Astrocyte (in vitro differentiated cells and primary cell): Measurements from ENCODE around the gene NSMF. TPM values are rescaled to one million over a fixed set of nuclear protein-coding genes. Genes with fewer than 3 reads are reported as not detected.

ENCODE experiments used
- DNase-seq: peaks from one replicate; pipeline ENCODE4 v3.0.0-alpha.2; 2010; ENCODE audit warnings: low read depth
- FAIRE-seq: peaks from 2 replicates; lab custom pipeline; 2011; peaks lifted over from hg19 to GRCh38; lab: Jason Lieb, UNC
- H2AFZ ChIP-seq: 2 replicates; pipeline ENCODE4 v1.6.0; 2012; ENCODE audit warnings: low read depth, low read length, inconsistent platforms
- H3K27ac ChIP-seq: 2 replicates; pipeline ENCODE4 v1.5.1; 2011; ENCODE audit warnings: low read depth, low read length, inconsistent platforms
- H3K27me3 ChIP-seq: 2 replicates; pipeline ENCODE4 v1.6.0; 2011; ENCODE audit warnings: low read length, inconsistent platforms; ENCODE audit not compliant: insufficient read depth
- H3K36me3 ChIP-seq: 2 replicates; pipeline ENCODE4 v1.5.1; 2011; ENCODE audit warnings: low read length, inconsistent platforms; ENCODE audit not compliant: insufficient read depth
- H3K4me1 ChIP-seq: 2 replicates; pipeline ENCODE4 v1.5.1; 2011; ENCODE audit warnings: low read length, inconsistent platforms; ENCODE audit not compliant: insufficient read depth
- H3K4me2 ChIP-seq: 2 replicates; pipeline ENCODE4 v1.6.0; 2012; ENCODE audit warnings: low read length, inconsistent platforms
- H3K4me3 ChIP-seq: 2 replicates; pipeline ENCODE4 v1.5.1; 2011; ENCODE audit warnings: low read depth, mild to moderate bottlenecking, low read length, inconsistent platforms; ENCODE audit not compliant: insufficient read depth
- H3K79me2 ChIP-seq: 2 replicates; pipeline ENCODE4 v1.6.0; 2012; ENCODE audit warnings: mild to moderate bottlenecking, low read length, inconsistent platforms; ENCODE audit not compliant: insufficient read depth
- H3K9ac ChIP-seq: 2 replicates; pipeline ENCODE4 v1.6.0; 2012; ENCODE audit warnings: mild to moderate bottlenecking, low read length, inconsistent platforms
- H3K9me3 ChIP-seq: 2 replicates; pipeline ENCODE4 v1.5.1; 2012; ENCODE audit warnings: low read depth, mild to moderate bottlenecking, low read length, inconsistent platforms; ENCODE audit not compliant: insufficient read depth
- H4K20me1 ChIP-seq: 2 replicates; pipeline ENCODE4 v1.6.0; 2012; ENCODE audit warnings: low read length, inconsistent platforms; ENCODE audit not compliant: insufficient read depth
- H3K27ac Mint-ChIP-seq: one replicate; pipeline ENCODE4 v1.8.0; 2021; ENCODE audit warnings: mild to moderate bottlenecking, mixed read lengths; ENCODE audit not compliant: unreplicated experiment
- H3K27me3 Mint-ChIP-seq: one replicate; pipeline ENCODE4 v1.8.0; 2021; ENCODE audit warnings: low read depth, mixed read lengths; ENCODE audit not compliant: unreplicated experiment
- H3K36me3 Mint-ChIP-seq: one replicate; pipeline ENCODE4 v1.8.0; 2021; ENCODE audit warnings: low read depth, mixed read lengths; ENCODE audit not compliant: unreplicated experiment
- H3K4me1 Mint-ChIP-seq: one replicate; pipeline ENCODE4 v1.8.0; 2021; ENCODE audit warnings: low read depth, mixed read lengths; ENCODE audit not compliant: unreplicated experiment
- H3K4me3 Mint-ChIP-seq: one replicate; pipeline ENCODE4 v1.8.0; 2021; ENCODE audit warnings: mild to moderate bottlenecking, moderate library complexity, mixed read lengths; ENCODE audit not compliant: unreplicated experiment
- H3K9me3 Mint-ChIP-seq: one replicate; pipeline ENCODE4 v1.8.0; 2021; ENCODE audit warnings: mild to moderate bottlenecking, mixed read lengths; ENCODE audit not compliant: unreplicated experiment
- EZH2 ChIP-seq: IDR thresholded peaks from 2 replicates; pipeline ENCODE4 v1.6.1; 2012; ENCODE audit warnings: mild to moderate bottlenecking, low read length, inconsistent platforms; ENCODE audit not compliant: insufficient read depth
- total RNA-seq: library from RNA; stranded (reverse); gene quantifications from 2 replicates; pipeline ENCODE4 v1.2.1, GENCODE V29; 2021
- TF ChIP-seq, protein P1 (sequence below): IDR thresholded peaks from 2 replicates; pipeline ENCODE4 v1.5.1; 2011; ENCODE audit warnings: low read depth, mild to moderate bottlenecking, inconsistent platforms, low read length, moderate library complexity; ENCODE audit not compliant: insufficient read depth

Gene NSMF
- total RNA-seq, 1 donor from 2014 or later = 50.5 TPM

DNA sequence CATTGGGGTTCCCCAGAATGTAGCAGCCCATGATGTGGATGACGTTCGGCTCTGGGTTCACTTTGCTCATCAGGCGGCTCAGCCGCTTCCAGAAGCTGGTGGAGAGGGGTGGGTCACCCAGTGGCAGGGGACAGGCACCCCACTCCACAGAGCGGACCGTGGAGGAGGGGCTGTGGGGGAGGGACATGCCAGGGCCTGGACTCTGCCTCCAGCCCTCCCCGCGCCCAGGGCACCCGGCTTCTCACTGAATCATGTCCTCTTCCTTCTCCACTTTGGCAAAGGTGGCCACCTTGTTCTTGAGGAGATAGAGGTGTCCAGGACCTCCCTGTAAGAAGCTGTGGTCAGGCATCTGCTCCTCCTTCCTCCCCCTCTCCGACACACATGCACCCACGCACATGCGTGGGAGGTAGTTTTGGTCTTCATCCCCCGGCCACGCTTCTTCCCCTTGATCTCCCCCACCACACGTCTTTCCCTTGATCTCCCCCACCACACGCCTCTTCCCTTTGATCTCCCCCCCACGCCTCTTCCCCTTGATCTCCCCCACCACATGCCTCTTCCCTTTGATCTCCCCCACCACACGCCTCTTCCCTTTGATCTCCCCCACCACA, 9.1 kb downstream of the NSMF start:
- H4K20me1 ChIP-seq = peaks cover 26% of the 10 kb centered on the region
- no peak for FAIRE-seq
- H3K27ac ChIP-seq = no peak overlapping the region
- H3K4me2 ChIP-seq = no peak overlapping the region
- H2AFZ ChIP-seq = no peak overlapping the region
- no peaks in the 10 kb centered on the region for H3K27me3 ChIP-seq
- H3K27ac Mint-ChIP-seq = no peak overlapping the region
- H3K79me2 ChIP-seq = no peaks in the 10 kb centered on the region
- H3K27me3 Mint-ChIP-seq = peaks cover 1% of the 10 kb centered on the region
- H3K4me3 ChIP-seq = no peak overlapping the region
- no peak for DNase-seq
- no peak overlapping the region for H3K4me3 Mint-ChIP-seq
- H3K9ac ChIP-seq = no peak overlapping the region
- H3K36me3 ChIP-seq = peaks cover 3% of the 10 kb centered on the region
- no peaks in the 10 kb centered on the region for H3K9me3 ChIP-seq
- no peaks in the 10 kb centered on the region for H3K9me3 Mint-ChIP-seq
- TF ChIP-seq EZH2 = no peak
- H3K4me1 ChIP-seq = peaks cover 9% of the 10 kb centered on the region
- H3K36me3 Mint-ChIP-seq = peaks cover 4% of the 10 kb centered on the region
- H3K4me1 Mint-ChIP-seq = peaks cover 2% of the 10 kb centered on the region

DNA sequence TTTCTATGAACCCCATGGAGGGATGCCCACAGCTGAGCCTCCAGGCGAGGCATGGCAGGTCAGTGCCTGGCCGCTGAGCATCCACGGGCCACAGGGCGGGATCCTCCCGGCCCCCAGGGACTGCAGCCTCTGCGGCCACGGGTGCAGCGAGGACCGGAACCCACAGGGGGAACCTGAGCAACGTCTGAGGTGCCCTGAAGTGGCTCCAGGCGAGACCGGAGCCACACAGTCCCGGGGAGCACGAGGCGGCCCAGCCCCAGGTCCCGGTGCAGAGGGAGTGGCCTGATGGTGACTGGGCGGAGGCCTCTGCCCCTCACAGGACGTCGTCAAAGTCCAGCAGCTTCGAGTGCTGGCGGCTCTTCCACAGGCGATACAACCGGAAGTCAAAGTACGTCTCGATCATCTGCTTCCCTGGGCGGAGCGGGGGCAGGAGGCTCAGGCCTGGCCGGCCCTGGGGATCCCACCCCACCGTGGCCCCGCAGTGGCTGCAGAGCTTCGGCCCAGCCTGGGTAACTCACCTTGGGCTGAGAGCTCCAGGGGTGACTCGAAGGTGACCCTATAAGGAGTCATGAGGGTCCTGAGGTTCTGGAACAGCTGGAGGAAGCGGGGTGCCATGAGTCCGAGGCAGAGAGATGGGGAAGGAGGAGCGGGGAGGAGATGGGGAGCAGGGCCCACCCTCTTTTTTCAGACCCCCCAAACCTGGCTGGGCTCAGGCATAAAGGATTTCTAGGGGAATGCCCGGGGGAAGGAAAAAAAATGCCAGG, 9.9 kb downstream of the NSMF start:
- H3K4me1 ChIP-seq = peaks cover under 1% of the 10 kb centered on the region
- no peak for DNase-seq
- Mint-ChIP-seq H3K9me3 (no peaks in the 10 kb centered on the region), H3K4me1 (peaks cover 2% of the 10 kb centered on the region), H3K36me3 (peaks cover 4% of the 10 kb centered on the region), H3K27me3 (peaks cover 1% of the 10 kb centered on the region), H3K27ac (no peak overlapping the region), H3K4me3 (no peak overlapping the region)
- H2AFZ ChIP-seq = no peak overlapping the region
- no peak for FAIRE-seq
- H3K9me3 ChIP-seq = no peaks in the 10 kb centered on the region
- H3K4me3 ChIP-seq = no peak overlapping the region
- no peak overlapping the region for H3K27ac ChIP-seq
- peaks cover 3% of the 10 kb centered on the region for H3K36me3 ChIP-seq
- H3K9ac ChIP-seq = no peak overlapping the region
- no peak overlapping the region for H3K4me2 ChIP-seq
- peaks cover 19% of the 10 kb centered on the region for H4K20me1 ChIP-seq
- no peaks in the 10 kb centered on the region for H3K27me3 ChIP-seq
- TF ChIP-seq EZH2 = no peak
- TF ChIP-seq, protein P1, sequence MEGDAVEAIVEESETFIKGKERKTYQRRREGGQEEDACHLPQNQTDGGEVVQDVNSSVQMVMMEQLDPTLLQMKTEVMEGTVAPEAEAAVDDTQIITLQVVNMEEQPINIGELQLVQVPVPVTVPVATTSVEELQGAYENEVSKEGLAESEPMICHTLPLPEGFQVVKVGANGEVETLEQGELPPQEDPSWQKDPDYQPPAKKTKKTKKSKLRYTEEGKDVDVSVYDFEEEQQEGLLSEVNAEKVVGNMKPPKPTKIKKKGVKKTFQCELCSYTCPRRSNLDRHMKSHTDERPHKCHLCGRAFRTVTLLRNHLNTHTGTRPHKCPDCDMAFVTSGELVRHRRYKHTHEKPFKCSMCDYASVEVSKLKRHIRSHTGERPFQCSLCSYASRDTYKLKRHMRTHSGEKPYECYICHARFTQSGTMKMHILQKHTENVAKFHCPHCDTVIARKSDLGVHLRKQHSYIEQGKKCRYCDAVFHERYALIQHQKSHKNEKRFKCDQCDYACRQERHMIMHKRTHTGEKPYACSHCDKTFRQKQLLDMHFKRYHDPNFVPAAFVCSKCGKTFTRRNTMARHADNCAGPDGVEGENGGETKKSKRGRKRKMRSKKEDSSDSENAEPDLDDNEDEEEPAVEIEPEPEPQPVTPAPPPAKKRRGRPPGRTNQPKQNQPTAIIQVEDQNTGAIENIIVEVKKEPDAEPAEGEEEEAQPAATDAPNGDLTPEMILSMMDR = no peak
- H3K79me2 ChIP-seq = no peaks in the 10 kb centered on the region

DNA sequence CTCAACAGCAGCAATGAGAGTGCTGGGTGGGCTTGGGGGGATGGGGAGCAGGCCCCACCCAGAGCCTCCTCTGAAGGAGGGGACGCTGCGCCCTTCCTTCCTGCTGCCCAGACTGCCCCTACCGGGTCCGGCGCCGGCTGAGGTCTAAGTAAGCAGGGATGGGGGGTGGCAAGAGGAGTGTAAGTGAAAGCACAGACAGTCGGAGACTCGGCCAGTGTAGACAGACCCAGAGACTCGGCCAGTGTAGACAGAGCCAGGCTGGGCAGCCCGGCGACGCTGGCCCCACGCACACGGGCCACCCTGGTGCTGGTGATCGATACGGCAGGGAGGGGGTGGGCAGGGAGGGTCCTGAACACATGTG, 10.6 kb downstream of the NSMF start:
- H2AFZ ChIP-seq = no peak overlapping the region
- Mint-ChIP-seq H3K27ac (no peak overlapping the region), H3K9me3 (no peaks in the 10 kb centered on the region), H3K4me3 (no peak overlapping the region), H3K4me1 (peaks cover 2% of the 10 kb centered on the region), H3K27me3 (peaks cover 1% of the 10 kb centered on the region), H3K36me3 (peaks cover 2% of the 10 kb centered on the region)
- no peak overlapping the region for H3K9ac ChIP-seq
- H3K4me2 ChIP-seq = no peak overlapping the region
- no peak overlapping the region for H3K4me3 ChIP-seq
- no peaks in the 10 kb centered on the region for H3K79me2 ChIP-seq
- no peaks in the 10 kb centered on the region for H3K9me3 ChIP-seq
- H3K4me1 ChIP-seq = no peaks in the 10 kb centered on the region
- H4K20me1 ChIP-seq = peaks cover 18% of the 10 kb centered on the region
- H3K36me3 ChIP-seq = peaks cover 3% of the 10 kb centered on the region
- FAIRE-seq (no peak), DNase-seq (no peak)
- no peak overlapping the region for H3K27ac ChIP-seq
- no peaks in the 10 kb centered on the region for H3K27me3 ChIP-seq
- TF ChIP-seq EZH2 = no peak
- TF ChIP-seq, protein P1 = no peak
